Measurements from ENCODE around the gene RPL37. TPM values are rescaled to one million over a fixed set of nuclear protein-coding genes. Genes with fewer than 3 reads are reported as not detected.
A peak's percentile ranks its signal among the peaks of the same experiment; 100 is the strongest.

RPL37 gene
- total RNA-seq, 1 experiment from 2014 or later = 299 TPM

DNA sequence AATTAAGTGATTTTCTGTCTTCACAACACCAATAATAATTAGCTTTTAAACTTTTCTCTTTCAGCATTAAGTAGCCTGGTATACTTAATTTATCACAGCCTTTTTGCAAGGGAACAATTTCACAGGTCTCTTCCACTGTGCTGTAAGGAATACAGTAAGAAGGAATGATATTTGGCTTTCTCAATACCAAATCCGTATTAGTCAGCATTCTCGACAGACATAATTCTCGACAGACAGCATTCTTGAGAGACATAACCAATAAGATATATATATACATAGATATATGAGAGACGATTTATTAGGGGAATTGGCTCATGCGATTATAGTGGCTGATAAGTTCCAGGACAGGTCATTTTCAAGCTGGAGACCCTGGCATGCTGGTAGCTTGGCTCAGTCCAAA, 54.8 kb downstream of the RPL37 start:
- in situ Hi-C loops (cut with HindIII; ENCODE audit: low sequenced_read_pairs) = no loop called here
- no peak for DNase-seq (ENCODE audit: low spot score)

GRCh38 chr5:40779561-40779960, 55.5 kb downstream of the RPL37 start:
- in situ Hi-C loops (cut with HindIII; ENCODE audit: low sequenced_read_pairs) = no loop called here
- DNase-seq (ENCODE audit: low spot score) = no peak

GRCh38 chr5:40778133-40778532, 56.9 kb downstream of the RPL37 start:
- in situ Hi-C loops (cut with HindIII; ENCODE audit: low sequenced_read_pairs) = no loop called here

DNA sequence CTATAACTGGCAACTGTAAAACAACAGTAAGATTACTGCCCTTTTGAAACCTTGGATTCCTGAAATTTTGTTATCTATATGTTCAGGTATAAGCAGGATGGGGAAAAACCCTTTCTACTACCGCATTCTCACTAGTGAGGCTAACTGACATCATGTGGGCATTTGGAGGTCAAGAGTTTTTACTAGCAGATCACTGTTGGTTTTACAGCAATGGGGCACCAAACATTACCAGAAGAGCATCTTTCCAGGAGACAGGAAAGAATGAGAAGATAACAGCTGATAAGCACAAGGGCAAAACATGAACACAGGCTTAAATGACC, 58.4 kb downstream of the RPL37 start:
- DNase-seq (ENCODE audit: low spot score) = no peak
- in situ Hi-C loops (cut with HindIII; ENCODE audit: low sequenced_read_pairs) = no loop called here

More at GRCh38 chr5:40778133-40778532, 56.9 kb downstream of the RPL37 start:
- DNase-seq (ENCODE audit: low spot score) = no peak

DNA sequence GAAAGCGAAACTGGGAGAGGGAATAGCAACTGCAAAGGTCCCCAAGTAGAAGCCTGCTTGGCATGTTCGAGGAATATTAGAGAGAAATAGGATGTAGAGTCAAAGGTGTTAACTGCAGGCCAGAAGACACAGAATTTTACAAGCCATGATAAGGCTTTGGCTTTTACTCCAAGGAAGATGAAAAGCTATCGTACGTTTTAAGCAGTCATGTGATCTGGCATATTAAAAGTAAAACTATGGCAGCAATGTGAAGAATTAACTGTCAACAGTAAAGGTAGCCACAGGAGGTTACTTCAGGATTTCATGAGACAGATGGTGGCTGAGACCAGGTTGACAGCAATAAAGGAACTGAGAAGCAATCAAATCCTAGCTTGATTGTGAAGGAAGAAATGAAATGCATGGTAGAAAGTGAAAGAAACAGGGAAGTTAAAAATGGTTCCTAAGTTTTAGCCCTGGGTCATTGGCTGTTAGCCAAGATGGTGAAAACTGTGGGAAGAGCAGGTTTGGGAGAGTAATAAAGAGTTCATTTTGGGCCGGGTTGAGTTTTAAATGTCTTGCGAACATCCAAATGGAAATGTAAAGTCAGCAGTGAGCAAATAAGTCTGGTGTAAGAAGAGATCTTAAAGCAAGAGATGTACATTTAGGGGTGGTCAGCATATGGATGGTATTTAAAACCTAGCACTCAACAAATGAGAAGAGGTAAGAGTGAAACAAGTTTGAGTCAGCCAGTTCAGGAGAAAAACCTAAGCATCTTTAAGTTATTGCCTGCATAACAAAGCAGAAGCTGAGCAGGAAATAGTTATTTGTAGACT, 59.0 kb downstream of the RPL37 start:
- DNase-seq (ENCODE audit: low spot score) = peak; percentile 19
- in situ Hi-C loops (cut with HindIII; ENCODE audit: low sequenced_read_pairs) = no loop called here

Other genes starting within 250 kb of the RPL37 start
- gene PTGER4, start 155.3 kb downstream of the RPL37 start, total RNA-seq (2014; rRNA removed; shearing (Covaris generic)) = 0.37 TPM in 1 of 2 replicates, not detected in the other
- gene TTC33, start 79.3 kb downstream of the RPL37 start, total RNA-seq (2014; rRNA removed; shearing (Covaris generic)) = 13.5 and 18.5 TPM in 2 replicates
- 33.1 and 74.8 TPM in 2 replicates for gene PRKAA1, start 36.8 kb downstream of the RPL37 start, total RNA-seq (2014; rRNA removed; shearing (Covaris generic))
- not detected in 2 replicates for gene CARD6, start 6.1 kb upstream of the RPL37 start, total RNA-seq (2014; rRNA removed; shearing (Covaris generic))
- gene C7, start 74.3 kb upstream of the RPL37 start, total RNA-seq (2014; rRNA removed; shearing (Covaris generic)) = not detected in 2 replicates
- not detected in 2 replicates for gene MROH2B, start 236.1 kb upstream of the RPL37 start, total RNA-seq (2014; rRNA removed; shearing (Covaris generic))